Activated CD8-positive, alpha-beta memory T cell treated with anti-CD3 and anti-CD28 coated beads, Interleukin-2, amount 10 ng/mL, durations not matched to agents 7 days and 5 days (primary cell): ENCODE data around the gene CLSTN2. TPM values are rescaled to one million over a fixed set of nuclear protein-coding genes. Genes with fewer than 3 reads are reported as not detected.

Source experiments
- ATAC-seq: fragments of 150-1000 bp; cut with Tn5 transposase; one replicate; pipeline ENCODE4 v1.10.0; 2021; ENCODE audit warnings: moderate library complexity
- CTCF ChIA-PET: fragments of 350-600 bp; sonication (Branson Sonifier 250); formaldehyde crosslinking; loops from one replicate; lab custom pipeline; 2021; ENCODE audit warnings: antibody characterized with exemption; lab: Charles Lee
- DNase-seq: peaks from one replicate; pipeline ENCODE4 v3.0.0-alpha.2; 2020
- H3K27ac Mint-ChIP-seq: one replicate; pipeline ENCODE4 v1.8.0; 2021; ENCODE audit warnings: mild to moderate bottlenecking, mixed read lengths
- H3K27me3 Mint-ChIP-seq: one replicate; pipeline ENCODE4 v1.8.0; 2021; ENCODE audit warnings: mixed read lengths
- H3K36me3 Mint-ChIP-seq: one replicate; pipeline ENCODE4 v1.8.0; 2021; ENCODE audit warnings: mild to moderate bottlenecking, mixed read lengths
- H3K4me1 Mint-ChIP-seq: one replicate; pipeline ENCODE4 v1.8.0; 2021; ENCODE audit warnings: mixed read lengths
- H3K4me3 Mint-ChIP-seq: one replicate; pipeline ENCODE4 v1.8.0; 2021; ENCODE audit warnings: mild to moderate bottlenecking, moderate library complexity, mixed read lengths
- H3K9me3 Mint-ChIP-seq: one replicate; pipeline ENCODE4 v1.8.0; 2022; ENCODE audit warnings: low read depth, mixed read lengths
- total RNA-seq, 2 experiments: library from RNA; stranded (reverse); gene quantifications; one replicate each; pipeline ENCODE4 v1.2.3, GENCODE V29; 2021

The CLSTN2 gene
- total RNA-seq, 2 experiments from 2014 or later: 0.07 TPM; not detected in 1

- Mint-ChIP-seq H3K27ac (no peak overlapping the region), H3K4me3 (no peak overlapping the region), H3K27me3 (no peaks in the 10 kb centered on the region), H3K9me3 (no peaks in the 10 kb centered on the region), H3K36me3 (no peaks in the 10 kb centered on the region), H3K4me1 (no peaks in the 10 kb centered on the region)
- ATAC-seq (no peak), DNase-seq (no peak)
- CTCF ChIA-PET: no interaction called here
These were observed 403.9 kb downstream of the CLSTN2 start for GRCh38 chr3:140338916-140339315.

DNA sequence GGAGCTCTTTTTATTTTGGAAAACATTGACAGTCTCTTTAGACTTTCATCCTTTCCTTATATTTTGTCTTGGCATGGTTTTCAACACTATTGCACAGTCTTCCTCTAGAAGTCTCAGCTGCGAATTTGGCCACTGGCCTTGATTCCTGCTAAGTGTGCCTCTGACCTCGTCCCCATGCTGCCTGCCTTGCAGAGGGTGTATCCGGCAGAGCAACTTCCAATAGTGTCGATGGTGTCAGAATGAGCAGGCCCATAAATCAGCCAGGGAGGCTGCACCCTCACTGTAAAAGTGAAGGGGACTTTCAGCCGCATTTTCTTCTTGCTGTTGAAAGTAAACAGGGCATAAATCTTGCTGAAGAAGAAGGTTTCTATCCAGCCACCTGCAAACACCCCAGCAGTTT lies 406.2 kb downstream of the CLSTN2 start:
- H3K36me3 Mint-ChIP-seq: no peaks in the 10 kb centered on the region
- CTCF ChIA-PET: no interaction called here
- H3K9me3 Mint-ChIP-seq: no peaks in the 10 kb centered on the region
- no peak overlapping the region for H3K27ac Mint-ChIP-seq
- no peak overlapping the region for H3K4me3 Mint-ChIP-seq
- DNase-seq (no peak), ATAC-seq (no peak)
- H3K27me3 Mint-ChIP-seq: no peaks in the 10 kb centered on the region
- no peaks in the 10 kb centered on the region for H3K4me1 Mint-ChIP-seq

DNA sequence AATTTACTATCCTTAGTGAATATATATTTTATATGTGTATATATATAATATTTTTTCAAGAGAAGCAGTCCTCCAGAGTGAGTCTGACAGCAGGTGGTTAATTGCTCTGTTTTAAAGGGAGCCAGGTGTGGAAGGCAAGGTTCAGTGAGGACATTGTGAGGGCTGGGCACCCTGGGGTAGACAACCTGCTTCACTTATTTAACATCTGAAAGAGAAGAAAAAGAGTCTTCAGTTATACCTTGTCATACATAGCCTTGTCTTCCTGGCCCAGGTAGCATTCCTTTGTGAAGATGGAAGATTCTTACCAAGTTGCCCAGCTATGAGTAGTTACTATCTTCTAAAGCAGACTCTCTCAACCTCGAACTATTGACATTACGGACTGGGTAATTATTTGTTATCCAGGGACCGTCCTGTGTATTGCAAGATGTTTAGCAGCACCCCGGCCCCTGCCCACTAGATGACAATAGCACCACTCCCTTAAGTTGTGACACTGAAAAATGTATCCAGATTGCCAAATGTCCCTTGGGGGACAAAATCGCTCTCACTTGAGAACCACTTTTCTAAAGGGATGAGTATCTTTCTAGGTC lies 406.9 kb downstream of the CLSTN2 start:
- Mint-ChIP-seq H3K36me3 (no peaks in the 10 kb centered on the region), H3K27ac (no peak overlapping the region), H3K27me3 (no peaks in the 10 kb centered on the region), H3K4me3 (no peak overlapping the region), H3K9me3 (no peaks in the 10 kb centered on the region), H3K4me1 (no peaks in the 10 kb centered on the region)
- CTCF ChIA-PET: no interaction called here
- ATAC-seq (no peak), DNase-seq (no peak)

DNA sequence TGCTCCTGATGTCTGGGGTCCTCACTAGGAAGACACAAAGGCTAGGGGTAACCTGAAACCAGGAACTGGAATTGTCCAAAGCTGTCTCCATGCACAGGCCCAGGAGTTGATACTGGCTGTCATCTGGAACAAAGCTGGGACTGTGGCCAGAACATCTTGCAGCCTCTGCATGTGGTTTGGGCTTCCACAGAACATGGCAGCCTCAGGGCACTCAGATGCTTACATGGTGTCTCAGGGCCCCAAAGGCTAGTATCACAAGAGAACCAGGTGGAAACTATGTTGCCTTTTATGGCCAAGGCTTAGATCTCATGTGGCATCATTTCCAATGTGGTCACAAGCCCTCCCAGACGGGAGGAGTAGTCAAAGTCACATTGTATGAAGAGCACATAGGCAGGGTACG lies 407.7 kb downstream of the CLSTN2 start:
- peaks cover 2% of the 10 kb centered on the region for H3K9me3 Mint-ChIP-seq
- CTCF ChIA-PET: no interaction called here
- H3K4me1 Mint-ChIP-seq: no peaks in the 10 kb centered on the region
- H3K36me3 Mint-ChIP-seq: no peaks in the 10 kb centered on the region
- no peaks in the 10 kb centered on the region for H3K27me3 Mint-ChIP-seq
- H3K4me3 Mint-ChIP-seq: no peak overlapping the region
- ATAC-seq (no peak), DNase-seq (no peak)
- H3K27ac Mint-ChIP-seq: no peak overlapping the region

- no peak overlapping the region for H3K4me3 Mint-ChIP-seq
- DNase-seq (no peak), ATAC-seq (no peak)
- H3K9me3 Mint-ChIP-seq: peaks cover 2% of the 10 kb centered on the region
- CTCF ChIA-PET: no interaction called here
- H3K4me1 Mint-ChIP-seq: no peaks in the 10 kb centered on the region
- no peaks in the 10 kb centered on the region for H3K27me3 Mint-ChIP-seq
- no peaks in the 10 kb centered on the region for H3K36me3 Mint-ChIP-seq
- H3K27ac Mint-ChIP-seq: no peak overlapping the region
These were observed 408.5 kb downstream of the CLSTN2 start for GRCh38 chr3:140343211-140344081.

DNA sequence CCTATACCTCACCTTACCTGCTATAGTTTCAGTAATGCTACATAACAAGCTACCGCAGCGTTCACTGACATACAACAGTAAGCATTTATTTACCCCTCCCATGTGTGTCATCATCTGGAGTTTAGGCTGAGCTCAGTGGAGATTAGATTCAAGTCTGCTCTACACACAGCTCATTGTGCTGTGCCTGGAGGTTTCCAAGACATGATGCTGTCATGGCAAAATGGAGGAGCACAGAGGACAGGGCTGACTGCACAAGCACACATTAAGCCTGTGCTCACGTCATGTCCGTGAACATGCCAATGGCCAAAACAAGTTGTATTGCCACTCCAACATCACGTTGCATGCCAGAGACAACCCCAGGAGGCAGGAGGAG lies 409.1 kb downstream of the CLSTN2 start:
- H3K27ac Mint-ChIP-seq: no peak overlapping the region
- no peak overlapping the region for H3K4me3 Mint-ChIP-seq
- no peak for DNase-seq
- H3K36me3 Mint-ChIP-seq: no peaks in the 10 kb centered on the region
- H3K9me3 Mint-ChIP-seq: peaks cover 2% of the 10 kb centered on the region
- CTCF ChIA-PET: no interaction called here
- H3K4me1 Mint-ChIP-seq: no peaks in the 10 kb centered on the region
- no peaks in the 10 kb centered on the region for H3K27me3 Mint-ChIP-seq
- ATAC-seq: no peak

- H3K27me3 Mint-ChIP-seq: no peaks in the 10 kb centered on the region
- H3K4me3 Mint-ChIP-seq: no peak overlapping the region
- H3K27ac Mint-ChIP-seq: no peak overlapping the region
- H3K36me3 Mint-ChIP-seq: no peaks in the 10 kb centered on the region
- H3K9me3 Mint-ChIP-seq: peaks cover 2% of the 10 kb centered on the region
- DNase-seq: no peak
- CTCF ChIA-PET: no interaction called here
- H3K4me1 Mint-ChIP-seq: no peaks in the 10 kb centered on the region
- no peak for ATAC-seq
These were observed 409.7 kb downstream of the CLSTN2 start for GRCh38 chr3:140344601-140345205.

DNA sequence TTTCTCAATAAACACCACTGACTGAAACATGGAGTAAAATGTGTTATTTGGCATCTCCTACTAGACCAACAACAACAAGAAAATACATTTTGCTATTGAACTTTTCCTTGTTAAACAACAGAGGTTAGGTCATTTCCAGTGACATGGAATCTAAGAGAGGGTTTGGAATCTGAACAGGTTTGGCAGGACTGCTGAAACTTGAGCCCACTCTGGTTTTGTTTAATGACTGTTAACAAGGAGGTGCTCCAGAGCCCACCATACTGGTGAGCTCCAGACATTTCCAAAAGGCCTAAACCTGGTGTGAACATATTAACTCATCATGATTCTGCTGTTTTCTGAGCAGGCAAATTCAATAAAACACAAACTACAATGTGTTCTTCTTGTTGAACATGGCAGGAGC lies 412.2 kb downstream of the CLSTN2 start:
- H3K27me3 Mint-ChIP-seq: no peaks in the 10 kb centered on the region
- H3K36me3 Mint-ChIP-seq: no peaks in the 10 kb centered on the region
- H3K4me3 Mint-ChIP-seq: no peak overlapping the region
- ATAC-seq (no peak), DNase-seq (no peak)
- CTCF ChIA-PET: no interaction called here
- no peaks in the 10 kb centered on the region for H3K4me1 Mint-ChIP-seq
- no peak overlapping the region for H3K27ac Mint-ChIP-seq
- H3K9me3 Mint-ChIP-seq: peaks cover 2% of the 10 kb centered on the region

- H3K4me1 Mint-ChIP-seq: no peaks in the 10 kb centered on the region
- peaks cover 2% of the 10 kb centered on the region for H3K9me3 Mint-ChIP-seq
- no peak overlapping the region for H3K27ac Mint-ChIP-seq
- DNase-seq (no peak), ATAC-seq (no peak)
- H3K4me3 Mint-ChIP-seq: no peak overlapping the region
- no peaks in the 10 kb centered on the region for H3K27me3 Mint-ChIP-seq
- H3K36me3 Mint-ChIP-seq: no peaks in the 10 kb centered on the region
- CTCF ChIA-PET: no interaction called here
These were observed 415.0 kb downstream of the CLSTN2 start for GRCh38 chr3:140349938-140350337.

- Mint-ChIP-seq H3K9me3 (peaks cover 2% of the 10 kb centered on the region), H3K4me3 (no peak overlapping the region)
- CTCF ChIA-PET: no interaction called here
These were observed 416.5 kb downstream of the CLSTN2 start for GRCh38 chr3:140351466-140351865.

GRCh38 chr3:140355481-140355880 lies 420.5 kb downstream of the CLSTN2 start:
- H3K4me1 Mint-ChIP-seq: no peaks in the 10 kb centered on the region
- ATAC-seq: no peak
- no peak for DNase-seq
- no peak overlapping the region for H3K27ac Mint-ChIP-seq
- H3K27me3 Mint-ChIP-seq: peaks cover 5% of the 10 kb centered on the region
- H3K36me3 Mint-ChIP-seq: no peaks in the 10 kb centered on the region
- CTCF ChIA-PET: no interaction called here
- H3K9me3 Mint-ChIP-seq: no peaks in the 10 kb centered on the region
- H3K4me3 Mint-ChIP-seq: no peak overlapping the region

More at GRCh38 chr3:140351466-140351865, 416.5 kb downstream of the CLSTN2 start:
- Mint-ChIP-seq H3K27me3 (no peaks in the 10 kb centered on the region), H3K36me3 (no peaks in the 10 kb centered on the region), H3K27ac (no peak overlapping the region), H3K4me1 (no peaks in the 10 kb centered on the region)
- no peak for DNase-seq
- no peak for ATAC-seq

GRCh38 chr3:140358686-140359085 lies 423.7 kb downstream of the CLSTN2 start:
- H3K27ac Mint-ChIP-seq: no peak overlapping the region
- no peaks in the 10 kb centered on the region for H3K9me3 Mint-ChIP-seq
- no peak for ATAC-seq
- DNase-seq: no peak
- CTCF ChIA-PET: no interaction called here
- H3K27me3 Mint-ChIP-seq: peaks cover 5% of the 10 kb centered on the region
- no peaks in the 10 kb centered on the region for H3K36me3 Mint-ChIP-seq
- H3K4me1 Mint-ChIP-seq: no peaks in the 10 kb centered on the region
- H3K4me3 Mint-ChIP-seq: no peak overlapping the region

GRCh38 chr3:140359233-140359995 lies 424.4 kb downstream of the CLSTN2 start:
- H3K4me3 Mint-ChIP-seq: no peak overlapping the region
- H3K4me1 Mint-ChIP-seq: no peaks in the 10 kb centered on the region
- no peaks in the 10 kb centered on the region for H3K9me3 Mint-ChIP-seq

More at GRCh38 chr3:140359233-140359995, 424.4 kb downstream of the CLSTN2 start:
- no peak for ATAC-seq
- Mint-ChIP-seq H3K27me3 (peaks cover 5% of the 10 kb centered on the region), H3K36me3 (no peaks in the 10 kb centered on the region), H3K27ac (no peak overlapping the region)
- CTCF ChIA-PET: no interaction called here
- no peak for DNase-seq
